Measurements from ENCODE around the gene CLDN22. TPM values are rescaled to one million over a fixed set of nuclear protein-coding genes. Genes with fewer than 3 reads are reported as not detected.

The CLDN22 gene
- total RNA-seq, 1 experiment from 2014 or later: not detected

GRCh38 chr4:183297675-183298074, 22.4 kb downstream of the CLDN22 start:
- in situ Hi-C loops (cut with HindIII; ENCODE audit: low pct_unique_long_range_greater_than_20kb, low sequenced_read_pairs): no loop called here
- DNase-seq (ENCODE audit: low read depth): no peak

- no peak for DNase-seq (ENCODE audit: low read depth)
- in situ Hi-C loops (cut with HindIII; ENCODE audit: low pct_unique_long_range_greater_than_20kb, low sequenced_read_pairs): no loop called here
These were observed 24.4 kb downstream of the CLDN22 start for GRCh38 chr4:183295711-183296110.

- DNase-seq (ENCODE audit: low read depth): no peak
- in situ Hi-C loops (cut with HindIII; ENCODE audit: low pct_unique_long_range_greater_than_20kb, low sequenced_read_pairs): no loop called here
These were observed 29.0 kb downstream of the CLDN22 start for GRCh38 chr4:183291070-183291469.

- in situ Hi-C loops (cut with HindIII; ENCODE audit: low pct_unique_long_range_greater_than_20kb, low sequenced_read_pairs): no loop called here
- peak; percentile 12 for DNase-seq (ENCODE audit: low read depth)
These were observed 30.4 kb downstream of the CLDN22 start for GRCh38 chr4:183289688-183290087.

- DNase-seq (ENCODE audit: low read depth): no peak
- in situ Hi-C loops (cut with HindIII; ENCODE audit: low pct_unique_long_range_greater_than_20kb, low sequenced_read_pairs): no loop called here
These were observed 31.1 kb downstream of the CLDN22 start for GRCh38 chr4:183288955-183289354.

- peak; percentile 36 for DNase-seq (ENCODE audit: low read depth)
- in situ Hi-C loops (cut with HindIII; ENCODE audit: low pct_unique_long_range_greater_than_20kb, low sequenced_read_pairs): no loop called here
These were observed 32.4 kb downstream of the CLDN22 start for GRCh38 chr4:183287677-183288076.

- peak; percentile 65 for DNase-seq (ENCODE audit: low read depth)
These were observed 32.8 kb downstream of the CLDN22 start for GRCh38 chr4:183287309-183287659.

GRCh38 chr4:183286590-183287308, 33.3 kb downstream of the CLDN22 start:
- in situ Hi-C loops (cut with HindIII; ENCODE audit: low pct_unique_long_range_greater_than_20kb, low sequenced_read_pairs): no loop called here
- DNase-seq (ENCODE audit: low read depth): no peak

More at GRCh38 chr4:183287309-183287659, 32.8 kb downstream of the CLDN22 start:
- in situ Hi-C loops (cut with HindIII; ENCODE audit: low pct_unique_long_range_greater_than_20kb, low sequenced_read_pairs): no loop called here

GRCh38 chr4:183285886-183286285, 34.2 kb downstream of the CLDN22 start:
- DNase-seq (ENCODE audit: low read depth): no peak
- in situ Hi-C loops (cut with HindIII; ENCODE audit: low pct_unique_long_range_greater_than_20kb, low sequenced_read_pairs): no loop called here

GRCh38 chr4:183284965-183285364, 35.1 kb downstream of the CLDN22 start:
- no peak for DNase-seq (ENCODE audit: low read depth)
- in situ Hi-C loops (cut with HindIII; ENCODE audit: low pct_unique_long_range_greater_than_20kb, low sequenced_read_pairs): no loop called here

- in situ Hi-C loops (cut with HindIII; ENCODE audit: low pct_unique_long_range_greater_than_20kb, low sequenced_read_pairs): no loop called here
- DNase-seq (ENCODE audit: low read depth): no peak
These were observed 35.8 kb downstream of the CLDN22 start for GRCh38 chr4:183284258-183284785.

GRCh38 chr4:183276106-183276505, 44.0 kb downstream of the CLDN22 start:
- in situ Hi-C loops (cut with HindIII; ENCODE audit: low pct_unique_long_range_greater_than_20kb, low sequenced_read_pairs): no loop called here
- DNase-seq (ENCODE audit: low read depth): no peak

- in situ Hi-C loops (cut with HindIII; ENCODE audit: low pct_unique_long_range_greater_than_20kb, low sequenced_read_pairs): loop anchor here (25.0 kb wide), 1 partner anchor 335 kb away; no protein-coding TSS in a partner anchor
- no peak for DNase-seq (ENCODE audit: low read depth)
These were observed 47.7 kb downstream of the CLDN22 start for GRCh38 chr4:183272384-183272783.

GRCh38 chr4:183268556-183268955, 51.5 kb downstream of the CLDN22 start:
- in situ Hi-C loops (cut with HindIII; ENCODE audit: low pct_unique_long_range_greater_than_20kb, low sequenced_read_pairs): loop anchor here (25.0 kb wide), 1 partner anchor 331 kb away; no protein-coding TSS in a partner anchor
- no peak for DNase-seq (ENCODE audit: low read depth)

Other genes with a start within 250 kb of the CLDN22 start
- 4.9 and 8.3 TPM in 2 replicates for gene WWC2, start 221.0 kb downstream of the CLDN22 start, total RNA-seq (2014; rRNA removed; shearing (Covaris generic); ENCODE audit: low replicate concordance)
- not detected in 2 replicates for gene CLDN24, start 2.1 kb upstream of the CLDN22 start, total RNA-seq (2014; rRNA removed; shearing (Covaris generic); ENCODE audit: low replicate concordance)
- gene CDKN2AIP, start 124.4 kb upstream of the CLDN22 start, total RNA-seq (2014; rRNA removed; shearing (Covaris generic); ENCODE audit: low replicate concordance): 8.3 and 15.2 TPM in 2 replicates
- 19.7 and 22.8 TPM in 2 replicates for gene ING2, start 184.8 kb upstream of the CLDN22 start, total RNA-seq (2014; rRNA removed; shearing (Covaris generic); ENCODE audit: low replicate concordance)

Measured in Caki2 (cell line).